GM13976 (cell line): ENCODE data around the gene TMEM100.
A peak's percentile ranks its signal among the peaks of the same experiment; 100 is the strongest.

Experiments
- DNase-seq: peaks from one replicate; pipeline ENCODE4 v3.0.0; 2012; ENCODE audit warnings: low spot score
- CTCF ChIP-seq: IDR thresholded peaks from 2 replicates; pipeline ENCODE4 v1.5.1; 2012; ENCODE audit warnings: borderline replicate concordance, mild to moderate bottlenecking; ENCODE audit not compliant: insufficient read depth; ENCODE audit errors: extremely low read depth, missing control alignments, control extremely low read depth
- in situ Hi-C: fragments of 300-500 bp; cut with MboI; formaldehyde crosslinking; loops from one replicate; pipeline ENCODE4 v1.12.0; 2022; ENCODE audit warnings: low sequenced_read_pairs, mixed read lengths, inconsistent platforms; ENCODE audit not compliant: unreplicated experiment

Gene TMEM100

GRCh38 chr17:55756689-55757088 is 34.0 kb upstream of the TMEM100 start:
- no peak for DNase-seq
- in situ Hi-C loops, result no loop called here
- no peak for TF ChIP-seq CTCF

DNA sequence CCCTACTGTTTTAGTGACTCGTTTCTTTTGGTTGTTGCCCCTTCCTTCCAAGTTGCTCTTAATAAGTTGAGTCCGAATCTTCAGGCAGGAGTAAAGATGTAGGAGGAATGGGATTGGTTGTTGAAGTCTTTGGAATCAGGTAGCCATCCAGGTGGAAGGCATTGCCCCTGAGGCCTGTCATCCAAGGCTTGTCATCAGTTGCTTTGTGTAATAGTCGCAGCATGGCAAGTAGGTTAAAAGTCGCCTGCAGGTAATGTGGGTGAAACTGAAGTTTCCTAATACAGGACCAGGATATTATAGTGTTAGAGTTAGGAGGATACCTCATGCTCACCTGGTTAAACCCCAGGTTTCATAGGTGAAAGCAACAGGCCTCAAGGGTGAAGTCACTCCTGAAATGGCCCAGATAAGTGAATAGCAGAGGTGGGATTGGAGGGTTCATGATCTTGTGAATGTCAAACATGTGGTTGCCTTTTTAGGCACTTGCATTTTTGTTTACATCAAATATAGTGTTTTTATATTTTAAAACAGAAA is 29.1 kb upstream of the TMEM100 start:
- no peak for DNase-seq
- TF ChIP-seq CTCF, result no peak
- in situ Hi-C loops, result no loop called here

- TF ChIP-seq CTCF, result peak; percentile 12
- in situ Hi-C loops, result no loop called here
- peak; percentile 93 for DNase-seq
Measured at GRCh38 chr17:55750750-55751657, 28.3 kb upstream of the TMEM100 start, which contains the start of gene PCTP. PCTP (plus strand) TSS chr17:55751051; CDS start chr17:55751104, 53 bp downstream.

- TF ChIP-seq CTCF, result no peak
- no peak for DNase-seq
- in situ Hi-C loops, result loop anchor here (10.0 kb wide), 1 partner anchor 225 kb away; no protein-coding TSS in a partner anchor
Measured at GRCh38 chr17:55749985-55750384, 27.3 kb upstream of the TMEM100 start.

GRCh38 chr17:55748841-55749240 is 26.2 kb upstream of the TMEM100 start:
- no peak for DNase-seq
- in situ Hi-C loops, result loop anchor here (10.0 kb wide), 1 partner anchor 224 kb away; no protein-coding TSS in a partner anchor
- no peak for TF ChIP-seq CTCF

DNA sequence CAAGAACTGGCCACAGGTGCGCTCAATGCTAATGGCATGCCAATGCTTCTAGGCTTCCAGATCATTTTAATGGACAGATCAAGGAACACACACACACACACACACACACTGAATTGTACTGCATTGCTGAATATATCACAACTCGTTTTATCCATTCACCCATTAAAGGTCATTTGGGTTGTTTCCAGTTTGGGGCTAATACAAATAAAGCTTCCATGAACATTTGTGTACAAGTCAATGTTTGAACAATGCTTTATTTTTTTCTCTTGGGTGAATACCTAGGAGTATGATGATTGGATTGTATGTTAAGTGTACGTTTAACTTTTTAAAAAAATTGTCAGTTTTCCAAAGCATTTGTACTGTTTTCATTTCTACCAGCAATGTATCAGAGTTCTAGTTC is 24.5 kb upstream of the TMEM100 start:
- in situ Hi-C loops, result loop anchor here (10.0 kb wide), 1 partner anchor 222 kb away; no protein-coding TSS in a partner anchor
- TF ChIP-seq CTCF, result no peak
- no peak for DNase-seq
